GM21367 (cell line): ENCODE data around the gene CPT1C.

Experiments used
- ATAC-seq: cut with Tn5 transposase; IDR thresholded peaks from one replicate; pipeline ENCODE4 v1.9.1; 2021; ENCODE audit not compliant: unreplicated experiment

Gene CPT1C

GRCh38 chr19:49749771-49750170, 58.9 kb downstream of the CPT1C start:
- no peak for ATAC-seq

- ATAC-seq, result no peak
Measured at GRCh38 chr19:49752701-49753100, 61.8 kb downstream of the CPT1C start.

- no peak for ATAC-seq
Measured at GRCh38 chr19:49755956-49756355, 65.0 kb downstream of the CPT1C start.

GRCh38 chr19:49758292-49758691, 67.4 kb downstream of the CPT1C start:
- no peak for ATAC-seq

- no peak for ATAC-seq
Measured at GRCh38 chr19:49761249-49761624, 70.3 kb downstream of the CPT1C start.

GRCh38 chr19:49761625-49762311, 70.9 kb downstream of the CPT1C start:
- no peak for ATAC-seq

- no peak for ATAC-seq
Measured at GRCh38 chr19:49763230-49763629, 72.3 kb downstream of the CPT1C start, which contains the start of gene TSKS. TSS of gene TSKS (minus strand) at chr19:49763306. CDS start at chr19:49763247, 59 bp downstream.
